Loucy (cell line): Measurements from ENCODE around the gene NPTX2.

Source experiments
- H2AFZ ChIP-seq: fragments of 200-600 bp; sonication (generic); 2 replicates; pipeline ENCODE4 v1.6.0; 2016; ENCODE audit warnings: antibody characterized with exemption, mild to moderate bottlenecking, low read length, moderate library complexity
- H3F3A ChIP-seq: fragments of 200-600 bp; 2 replicates; pipeline ENCODE4 v1.6.0; 2016; ENCODE audit warnings: antibody characterized with exemption, low read depth, mild to moderate bottlenecking
- H3K27me3 ChIP-seq: fragments of 200-600 bp; sonication (generic); 2 replicates; pipeline ENCODE4 v1.6.1; 2014; ENCODE audit warnings: low read length, mild to moderate bottlenecking; ENCODE audit not compliant: insufficient read depth, poor library complexity, severe bottlenecking
- H3K36me3 ChIP-seq: fragments of 200-600 bp; sonication (generic); 2 replicates; pipeline ENCODE4 v1.6.1; 2016; ENCODE audit warnings: low read length; ENCODE audit not compliant: insufficient read depth
- H3K4me1 ChIP-seq: fragments of 200-600 bp; sonication (generic); 2 replicates; pipeline ENCODE4 v1.5.1; 2014; ENCODE audit warnings: low read length, mild to moderate bottlenecking; ENCODE audit not compliant: insufficient read depth, poor library complexity, severe bottlenecking
- H3K4me2 ChIP-seq: fragments of 200-600 bp; sonication (generic); 2 replicates; pipeline ENCODE4 v1.6.0; 2014; ENCODE audit warnings: antibody characterized with exemption, low read length, low read depth, mild to moderate bottlenecking; ENCODE audit not compliant: poor library complexity, severe bottlenecking
- H3K4me3 ChIP-seq: fragments of 200-600 bp; sonication (generic); 2 replicates; pipeline ENCODE4 v1.5.1; 2014; ENCODE audit warnings: low read length, mild to moderate bottlenecking, mixed read lengths; ENCODE audit not compliant: poor library complexity, severe bottlenecking
- H3K79me2 ChIP-seq: fragments of 200-600 bp; sonication (generic); 2 replicates; pipeline ENCODE4 v1.6.1; 2014; ENCODE audit warnings: low read length; ENCODE audit not compliant: insufficient read depth
- H3K9ac ChIP-seq: fragments of 200-600 bp; sonication (generic); 2 replicates; pipeline ENCODE4 v1.6.0; 2014; ENCODE audit warnings: mild to moderate bottlenecking, low read depth, low read length, moderate library complexity; ENCODE audit not compliant: poor library complexity, severe bottlenecking
- H3K9me2 ChIP-seq: fragments of 200-600 bp; sonication (generic); replicated peaks from 2 replicates; pipeline ENCODE4 v1.6.1; 2016; ENCODE audit warnings: low read depth, low read length, mixed read lengths
- H3K9me3 ChIP-seq: fragments of 200-600 bp; sonication (generic); 2 replicates; pipeline ENCODE4 v1.6.1; 2014; ENCODE audit warnings: mild to moderate bottlenecking, antibody characterized with exemption, low read length, low read depth; ENCODE audit not compliant: insufficient read depth
- H4K20me1 ChIP-seq: fragments of 200-600 bp; sonication (generic); 2 replicates; pipeline ENCODE4 v1.6.0; 2014; ENCODE audit warnings: antibody characterized with exemption, low read length, mild to moderate bottlenecking; ENCODE audit not compliant: insufficient read depth, poor library complexity, severe bottlenecking
- CTCF ChIP-seq: fragments of 200-600 bp; sonication (generic); conservative IDR thresholded peaks from 2 replicates; pipeline ENCODE4 v1.5.1; 2014; ENCODE audit warnings: mild to moderate bottlenecking, antibody characterized with exemption, low read length
- EZH2phosphoT487 ChIP-seq: fragments of 200-600 bp; IDR thresholded peaks from 2 replicates; pipeline ENCODE4 v1.6.1; 2018; ENCODE audit warnings: antibody characterized with exemption, mild to moderate bottlenecking, moderate library complexity, borderline replicate concordance

Gene NPTX2

GRCh38 chr7:98598846-98599615 lies 18.1 kb upstream of the NPTX2 start:
- no peak overlapping the region for H3K4me2 ChIP-seq
- H4K20me1 ChIP-seq: no peaks in the 10 kb centered on the region
- H3K4me3 ChIP-seq: no peak overlapping the region
- no peaks in the 10 kb centered on the region for H3K9me3 ChIP-seq
- no peaks in the 10 kb centered on the region for H3K36me3 ChIP-seq
- no peaks in the 10 kb centered on the region for H3K79me2 ChIP-seq
- no peaks in the 10 kb centered on the region for H3F3A ChIP-seq
- TF ChIP-seq EZH2phosphoT487 (no peak), CTCF (no peak)
- H3K9ac ChIP-seq: no peak overlapping the region
- H3K9me2 ChIP-seq: no peaks in the 10 kb centered on the region
- peaks cover 8% of the 10 kb centered on the region for H3K4me1 ChIP-seq
- no peak overlapping the region; the same call in 1 of the 2 replicates for H2AFZ ChIP-seq
- no peaks in the 10 kb centered on the region for H3K27me3 ChIP-seq

GRCh38 chr7:98599886-98600285 lies 17.2 kb upstream of the NPTX2 start:
- Histone ChIP-seq H3K9me3 (no peaks in the 10 kb centered on the region), H3K27me3 (no peaks in the 10 kb centered on the region), H4K20me1 (no peaks in the 10 kb centered on the region), H3K4me1 (peaks cover 8% of the 10 kb centered on the region), H3K36me3 (no peaks in the 10 kb centered on the region), H3K79me2 (no peaks in the 10 kb centered on the region), H3F3A (no peaks in the 10 kb centered on the region), H3K9me2 (no peaks in the 10 kb centered on the region), H3K9ac (no peak overlapping the region), H3K4me3 (no peak overlapping the region), H2AFZ (no peak overlapping the region), H3K4me2 (no peak overlapping the region)
- TF ChIP-seq EZH2phosphoT487: no peak
- no peak for TF ChIP-seq CTCF

GRCh38 chr7:98602755-98603398 lies 14.2 kb upstream of the NPTX2 start:
- Histone ChIP-seq H4K20me1 (no peaks in the 10 kb centered on the region), H3K9me2 (no peaks in the 10 kb centered on the region), H3F3A (no peaks in the 10 kb centered on the region), H3K79me2 (no peaks in the 10 kb centered on the region), H3K36me3 (no peaks in the 10 kb centered on the region), H3K4me1 (no peaks in the 10 kb centered on the region), H3K4me2 (no peak overlapping the region), H3K9ac (no peak overlapping the region), H3K9me3 (no peaks in the 10 kb centered on the region), H3K4me3 (no peak overlapping the region), H2AFZ (no peak overlapping the region), H3K27me3 (no peaks in the 10 kb centered on the region)
- TF ChIP-seq CTCF (no peak), EZH2phosphoT487 (no peak)
